PC-9 (cell line): ENCODE measurements around the gene PIGC.

Experiments used
- CTCF ChIP-seq: fragments of 200-600 bp; sonication (generic); conservative IDR thresholded peaks from 2 replicates; pipeline ENCODE4 v1.6.1; 2017; ENCODE audit warnings: mixed run types, antibody characterized with exemption, mild to moderate bottlenecking, moderate library complexity
- EZH2 ChIP-seq: fragments of 200-600 bp; sonication (generic); IDR thresholded peaks from 2 replicates; pipeline ENCODE4 v1.8.0; 2017; ENCODE audit warnings: antibody characterized with exemption, low read depth

- no peak for TF ChIP-seq CTCF
- TF ChIP-seq EZH2: no peak
Observed at GRCh38 chr1:172489847-172490246, 46.0 kb upstream of the PIGC start.
